Loucy (cell line): ENCODE measurements around the gene MAP7D1.

Source experiments
- H2AFZ ChIP-seq: fragments of 200-600 bp; sonication (generic); 2 replicates; pipeline ENCODE4 v1.6.0; 2016; ENCODE audit warnings: antibody characterized with exemption, mild to moderate bottlenecking, low read length, moderate library complexity
- H3F3A ChIP-seq: fragments of 200-600 bp; 2 replicates; pipeline ENCODE4 v1.6.0; 2016; ENCODE audit warnings: antibody characterized with exemption, low read depth, mild to moderate bottlenecking
- H3K27me3 ChIP-seq: fragments of 200-600 bp; sonication (generic); 2 replicates; pipeline ENCODE4 v1.6.1; 2014; ENCODE audit warnings: low read length, mild to moderate bottlenecking; ENCODE audit not compliant: insufficient read depth, poor library complexity, severe bottlenecking
- H3K36me3 ChIP-seq: fragments of 200-600 bp; sonication (generic); 2 replicates; pipeline ENCODE4 v1.6.1; 2016; ENCODE audit warnings: low read length; ENCODE audit not compliant: insufficient read depth
- H3K4me1 ChIP-seq: fragments of 200-600 bp; sonication (generic); 2 replicates; pipeline ENCODE4 v1.5.1; 2014; ENCODE audit warnings: low read length, mild to moderate bottlenecking; ENCODE audit not compliant: insufficient read depth, poor library complexity, severe bottlenecking
- H3K4me2 ChIP-seq: fragments of 200-600 bp; sonication (generic); 2 replicates; pipeline ENCODE4 v1.6.0; 2014; ENCODE audit warnings: antibody characterized with exemption, low read length, low read depth, mild to moderate bottlenecking; ENCODE audit not compliant: poor library complexity, severe bottlenecking
- H3K4me3 ChIP-seq: fragments of 200-600 bp; sonication (generic); 2 replicates; pipeline ENCODE4 v1.5.1; 2014; ENCODE audit warnings: low read length, mild to moderate bottlenecking, mixed read lengths; ENCODE audit not compliant: poor library complexity, severe bottlenecking
- H3K79me2 ChIP-seq: fragments of 200-600 bp; sonication (generic); 2 replicates; pipeline ENCODE4 v1.6.1; 2014; ENCODE audit warnings: low read length; ENCODE audit not compliant: insufficient read depth
- H3K9ac ChIP-seq: fragments of 200-600 bp; sonication (generic); 2 replicates; pipeline ENCODE4 v1.6.0; 2014; ENCODE audit warnings: mild to moderate bottlenecking, low read depth, low read length, moderate library complexity; ENCODE audit not compliant: poor library complexity, severe bottlenecking
- H3K9me2 ChIP-seq: fragments of 200-600 bp; sonication (generic); replicated peaks from 2 replicates; pipeline ENCODE4 v1.6.1; 2016; ENCODE audit warnings: low read depth, low read length, mixed read lengths
- H3K9me3 ChIP-seq: fragments of 200-600 bp; sonication (generic); 2 replicates; pipeline ENCODE4 v1.6.1; 2014; ENCODE audit warnings: mild to moderate bottlenecking, antibody characterized with exemption, low read length, low read depth; ENCODE audit not compliant: insufficient read depth
- H4K20me1 ChIP-seq: fragments of 200-600 bp; sonication (generic); 2 replicates; pipeline ENCODE4 v1.6.0; 2014; ENCODE audit warnings: antibody characterized with exemption, low read length, mild to moderate bottlenecking; ENCODE audit not compliant: insufficient read depth, poor library complexity, severe bottlenecking
- CTCF ChIP-seq: fragments of 200-600 bp; sonication (generic); conservative IDR thresholded peaks from 2 replicates; pipeline ENCODE4 v1.5.1; 2014; ENCODE audit warnings: mild to moderate bottlenecking, antibody characterized with exemption, low read length
- EZH2phosphoT487 ChIP-seq: fragments of 200-600 bp; IDR thresholded peaks from 2 replicates; pipeline ENCODE4 v1.6.1; 2018; ENCODE audit warnings: antibody characterized with exemption, mild to moderate bottlenecking, moderate library complexity, borderline replicate concordance

MAP7D1 gene

GRCh38 chr1:36112823-36113222, 43.1 kb upstream of the MAP7D1 start:
- H3K4me1 ChIP-seq = peaks cover 31% of the 10 kb centered on the region
- no peak overlapping the region for H3K4me3 ChIP-seq
- H3K9me2 ChIP-seq = no peaks in the 10 kb centered on the region

DNA sequence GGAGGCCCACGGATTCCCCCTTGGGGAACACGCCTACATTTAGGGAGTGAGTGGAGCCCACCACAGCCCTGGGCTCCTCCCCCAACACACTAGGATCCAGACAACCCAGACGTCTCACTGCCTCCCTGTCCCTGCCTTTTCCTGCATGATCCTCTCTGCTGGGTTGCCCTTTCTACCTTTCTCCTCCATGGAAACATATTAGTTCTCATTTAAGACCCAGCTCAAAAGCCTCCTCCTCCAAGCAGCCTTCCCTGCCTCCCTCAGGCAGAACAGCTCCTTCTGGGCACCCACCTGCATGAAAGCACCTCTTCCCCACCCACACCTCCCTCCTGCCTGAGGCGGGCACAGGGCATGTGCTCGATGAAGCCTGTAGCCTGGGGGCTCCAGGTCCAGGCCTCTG, 41.6 kb upstream of the MAP7D1 start:
- Histone ChIP-seq H3K9ac (no peak overlapping the region), H3F3A (no peaks in the 10 kb centered on the region), H3K27me3 (no peaks in the 10 kb centered on the region), H2AFZ (no peak overlapping the region), H3K4me2 (no peak overlapping the region), H3K36me3 (no peaks in the 10 kb centered on the region), H3K79me2 (no peaks in the 10 kb centered on the region), H3K4me3 (no peak overlapping the region), H4K20me1 (no peaks in the 10 kb centered on the region), H3K4me1 (peaks cover 17% of the 10 kb centered on the region), H3K9me3 (no peaks in the 10 kb centered on the region), H3K9me2 (no peaks in the 10 kb centered on the region)
- no peak for TF ChIP-seq CTCF
- no peak for TF ChIP-seq EZH2phosphoT487

More at GRCh38 chr1:36112823-36113222, 43.1 kb upstream of the MAP7D1 start:
- H3K4me2 ChIP-seq = no peak overlapping the region
- H3K36me3 ChIP-seq = no peaks in the 10 kb centered on the region
- no peaks in the 10 kb centered on the region for H3K79me2 ChIP-seq
- no peaks in the 10 kb centered on the region for H3K27me3 ChIP-seq
- no peak for TF ChIP-seq CTCF
- TF ChIP-seq EZH2phosphoT487 = no peak
- no peak overlapping the region for H2AFZ ChIP-seq
- H3K9ac ChIP-seq = no peak overlapping the region
- no peaks in the 10 kb centered on the region for H3K9me3 ChIP-seq
- no peaks in the 10 kb centered on the region for H4K20me1 ChIP-seq
- no peaks in the 10 kb centered on the region for H3F3A ChIP-seq

- Histone ChIP-seq H3K9me3 (no peaks in the 10 kb centered on the region), H2AFZ (no peak overlapping the region), H3K9ac (no peak overlapping the region), H3K27me3 (no peaks in the 10 kb centered on the region), H3K36me3 (no peaks in the 10 kb centered on the region), H3K9me2 (no peaks in the 10 kb centered on the region), H3K4me1 (peaks cover 13% of the 10 kb centered on the region), H3K4me3 (no peak overlapping the region), H3K79me2 (no peaks in the 10 kb centered on the region), H3K4me2 (no peak overlapping the region), H4K20me1 (no peaks in the 10 kb centered on the region), H3F3A (no peaks in the 10 kb centered on the region)
- TF ChIP-seq CTCF (no peak), EZH2phosphoT487 (no peak)
These were observed 40.7 kb upstream of the MAP7D1 start for GRCh38 chr1:36115200-36115669.
